A549 (cell line): ENCODE results near the gene MBNL3. TPM values are rescaled to one million over a fixed set of nuclear protein-coding genes. Genes with fewer than 3 reads are reported as not detected.
A peak's percentile ranks its signal among the peaks of the same experiment; 100 is the strongest.

ENCODE experiments used
- ATAC-seq, 2 experiments: fragments of 200-7000 bp in 1 of 2; fragments of >200 bp in 1 of 2; cut with Nextera tagmentation in 1 of 2; cut with Tn5 transposase in 1 of 2; 3 replicates each; pipeline versions ENCODE4 v1.8.0 to v1.9.1; 2018 to 2020; ENCODE audit warnings: mild to moderate bottlenecking in 1 of 2, moderate library complexity in 1 of 2
- CTCF ChIA-PET: fragments of 300-600 bp; sonication (Branson Sonifier 250); formaldehyde crosslinking; extraction: SDS; loops from one replicate; lab custom pipeline; 2021; ENCODE audit warnings: antibody characterized with exemption, inconsistent platforms; lab: Yijun Ruan, JAX
- POLR2A ChIA-PET: fragments of 350-600 bp; formaldehyde crosslinking; extraction: SDS; loops from one replicate; lab custom pipeline; 2021; ENCODE audit warnings: antibody characterized with exemption, inconsistent platforms; lab: Yijun Ruan, JAX
- DNase-seq, 2 experiments: peaks; one replicate each; pipeline versions ENCODE4 v3.0.0 to v3.0.0-alpha.2; 2011 to 2016; ENCODE audit warnings: low read depth in 1 of 2, low spot score in 1 of 2
- FAIRE-seq: peaks from 2 replicates; lab custom pipeline; 2011; peaks lifted over from hg19 to GRCh38; lab: Jason Lieb, UNC
- H3K27ac ChIP-seq, 2 experiments: fragments of >200 bp; sonication (Bioruptor Twin); formaldehyde crosslinking; 3 replicates each; pipeline ENCODE4 v1.5.1; 2016 to 2017
- H3K4me1 ChIP-seq: fragments of >200 bp; sonication (Bioruptor Twin); formaldehyde crosslinking; 3 replicates; pipeline ENCODE4 v1.6.1; 2016
- H3K4me2 ChIP-seq: fragments of >200 bp; sonication (Bioruptor Twin); formaldehyde crosslinking; 3 replicates; pipeline ENCODE4 v1.6.1; 2016
- H3K4me3 ChIP-seq: fragments of >200 bp; sonication (Bioruptor Twin); formaldehyde crosslinking; 3 replicates; pipeline ENCODE4 v1.5.1; 2016
- H3K9me3 ChIP-seq: fragments of >200 bp; sonication (Bioruptor Twin); formaldehyde crosslinking; 3 replicates; pipeline ENCODE4 v1.6.1; 2016
- BHLHE40 ChIP-seq: IDR thresholded peaks from 2 replicates; pipeline ENCODE4 v1.6.1; 2012; ENCODE audit warnings: low read depth, low read length, inconsistent platforms
- CBX2 ChIP-seq: fragments of 200-600 bp; sonication (generic); IDR thresholded peaks from 2 replicates; pipeline ENCODE4 v1.6.1; 2016; ENCODE audit warnings: low read depth, mild to moderate bottlenecking, borderline replicate concordance
- CEBPB ChIP-seq, 2 experiments: fragments of >200 bp in 1 of 2; sonication (Bioruptor Twin) in 1 of 2; formaldehyde crosslinking in 1 of 2; IDR thresholded peaks; 2 replicates each; pipeline ENCODE4 v1.6.1; 2012 to 2016
- EHMT2 ChIP-seq: fragments of 200-600 bp; sonication (generic); IDR thresholded peaks from 2 replicates; pipeline ENCODE4 v1.6.1; 2016; ENCODE audit warnings: antibody characterized with exemption, low read depth, mild to moderate bottlenecking, moderate library complexity
- EP300 ChIP-seq, 2 experiments: fragments of >200 bp; sonication (Bioruptor Twin); formaldehyde crosslinking; IDR thresholded peaks; 2 replicates in 1 of 2; 3 replicates in 1 of 2; pipeline ENCODE4 v1.6.1; 2016 to 2017
- ESRRA ChIP-seq: fragments of 150-350 bp; IDR thresholded peaks from 2 replicates; pipeline ENCODE4 v1.6.1; 2014; ENCODE audit warnings: mild to moderate bottlenecking, low read length, borderline replicate concordance
- FOXS1 ChIP-seq: fragments of 250-450 bp; sonication (Bioruptor Pico); IDR thresholded peaks from 2 replicates; pipeline ENCODE4 v1.5.0; 2020; ENCODE audit warnings: mild to moderate bottlenecking, moderate library complexity
- HOXA7 ChIP-seq: fragments of 250-450 bp; sonication (Bioruptor Pico); IDR thresholded peaks from 2 replicates; pipeline ENCODE4 v1.5.0; 2020; ENCODE audit warnings: mild to moderate bottlenecking, moderate library complexity
- KDM1A ChIP-seq: fragments of 200-600 bp; sonication (generic); IDR thresholded peaks from 2 replicates; pipeline ENCODE4 v1.6.1; 2016; ENCODE audit warnings: low read depth, mild to moderate bottlenecking
- MAFK ChIP-seq: fragments of 450-650 bp; IDR thresholded peaks from 2 replicates; pipeline ENCODE4 v1.6.1; 2014; ENCODE audit not compliant: partially characterized antibody
- NFE2L2 ChIP-seq: fragments of 150-350 bp; conservative IDR thresholded peaks from 2 replicates; pipeline ENCODE4 v1.6.1; 2014; ENCODE audit warnings: low read length
- PBX3 ChIP-seq: IDR thresholded peaks from 2 replicates; pipeline ENCODE4 v1.6.1; 2012
- REST ChIP-seq: fragments of 200-600 bp; sonication (generic); IDR thresholded peaks from 2 replicates; pipeline ENCODE4 v1.6.1; 2016; ENCODE audit warnings: antibody characterized with exemption, mild to moderate bottlenecking, moderate library complexity
- TP53 ChIP-seq: fragments of 250-450 bp; sonication (Bioruptor Pico); IDR thresholded peaks from 2 replicates; pipeline ENCODE4 v1.5.0; 2021; ENCODE audit warnings: mild to moderate bottlenecking, moderate library complexity
- ZFP36 ChIP-seq: fragments of 450-650 bp; IDR thresholded peaks from 2 replicates; pipeline ENCODE4 v1.6.1; 2014; ENCODE audit warnings: borderline replicate concordance; ENCODE audit not compliant: partially characterized antibody
- ZNF302 ChIP-seq: fragments of 250-450 bp; sonication (Bioruptor Pico); IDR thresholded peaks from 2 replicates; pipeline ENCODE4 v1.9.0; 2021; ENCODE audit warnings: inconsistent platforms, mild to moderate bottlenecking, moderate library complexity
- WGBS: methylation state at CpG from one replicate; pipeline ENCODE4 v1.1.6; 2017; ENCODE audit errors: missing lambda C conversion rate; 5-methylcytosine and 5-hydroxymethylcytosine counted together
- polyA plus RNA-seq, 4 experiments: library from polyadenylated mRNA; depleted of rRNA in 3 of 4; stranded (reverse); fragments of >200 nt; fragmentation: RNase III in 1 of 4; extraction: RNeasy Plus Mini Kit Qiagen cat#74134 plus additional on column Dnase treatment in 1 of 4; gene quantifications; 2 replicates in 3 of 4; 3 replicates in 1 of 4; pipeline ENCODE4 v1.2.3, GENCODE V29; 2011 to 2017
- TF ChIP-seq, protein P1 (sequence below): fragments of >200 bp; sonication (Bioruptor Twin); formaldehyde crosslinking; IDR thresholded peaks from 3 replicates; pipeline ENCODE4 v1.5.1; 2016

The MBNL3 gene
- polyA plus RNA-seq, 2 of the 4 experiments (the other 2 are of a cell fraction) = not detected

DNA sequence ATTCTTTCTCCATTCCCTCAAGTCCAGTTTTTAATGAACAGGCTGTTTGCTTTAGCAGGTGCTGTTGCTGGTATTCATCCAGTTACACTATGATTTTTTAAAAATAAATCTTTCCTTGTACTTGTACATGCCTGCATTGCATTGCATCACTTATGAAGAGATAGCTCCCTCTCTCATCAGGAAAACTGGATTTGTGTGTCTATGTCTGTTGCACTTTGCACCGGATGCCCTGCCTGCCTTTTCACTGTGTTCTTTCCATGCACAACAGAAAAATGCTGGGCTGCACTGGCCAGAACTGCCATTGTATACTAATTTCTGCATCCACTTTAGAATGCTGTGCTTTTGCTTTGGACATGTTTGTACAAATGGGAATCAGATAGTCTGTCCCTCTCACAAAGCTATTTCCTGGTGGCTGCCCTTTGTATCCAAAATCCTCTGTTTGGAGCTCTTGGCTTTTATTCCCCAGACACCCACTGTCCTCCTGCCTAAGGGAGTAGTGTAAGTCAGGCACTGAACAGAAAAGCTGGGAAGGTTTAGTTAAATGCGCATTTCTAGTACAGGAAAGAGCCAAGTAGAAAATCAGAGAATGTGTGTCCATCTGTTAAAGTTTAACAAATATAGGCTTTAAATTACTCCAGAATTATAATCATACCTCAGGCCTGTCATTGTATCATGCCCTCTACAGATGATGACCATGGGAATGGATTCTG is 119.1 kb downstream of the MBNL3 start:
- FAIRE-seq = no peak
- no peak for ATAC-seq
- ChIA-PET POLR2A (no interaction called here), CTCF (no interaction called here)
- Histone ChIP-seq H3K4me1 (no peaks in the 10 kb centered on the region), H3K27ac (no peak overlapping the region), H3K4me3 (no peak overlapping the region), H3K9me3 (no peaks in the 10 kb centered on the region), H3K4me2 (no peak overlapping the region)
- no peak for DNase-seq
- TF ChIP-seq MAFK (no peak), BHLHE40 (no peak), EP300 (IDR thresholded peaks at IDR 0.05) (no peak), FOXS1 (CRISPR knock-in tag) (no peak), CBX2 (no peak), PBX3 (no peak), TP53 (CRISPR knock-in tag) (no peak), REST (no peak), ESRRA (no peak), HOXA7 (CRISPR knock-in tag) (no peak), KDM1A (no peak), NFE2L2 (no peak), ZFP36 (no peak), EHMT2 (no peak), ZNF302 (CRISPR knock-in tag) (no peak)
- TF ChIP-seq, protein P1, sequence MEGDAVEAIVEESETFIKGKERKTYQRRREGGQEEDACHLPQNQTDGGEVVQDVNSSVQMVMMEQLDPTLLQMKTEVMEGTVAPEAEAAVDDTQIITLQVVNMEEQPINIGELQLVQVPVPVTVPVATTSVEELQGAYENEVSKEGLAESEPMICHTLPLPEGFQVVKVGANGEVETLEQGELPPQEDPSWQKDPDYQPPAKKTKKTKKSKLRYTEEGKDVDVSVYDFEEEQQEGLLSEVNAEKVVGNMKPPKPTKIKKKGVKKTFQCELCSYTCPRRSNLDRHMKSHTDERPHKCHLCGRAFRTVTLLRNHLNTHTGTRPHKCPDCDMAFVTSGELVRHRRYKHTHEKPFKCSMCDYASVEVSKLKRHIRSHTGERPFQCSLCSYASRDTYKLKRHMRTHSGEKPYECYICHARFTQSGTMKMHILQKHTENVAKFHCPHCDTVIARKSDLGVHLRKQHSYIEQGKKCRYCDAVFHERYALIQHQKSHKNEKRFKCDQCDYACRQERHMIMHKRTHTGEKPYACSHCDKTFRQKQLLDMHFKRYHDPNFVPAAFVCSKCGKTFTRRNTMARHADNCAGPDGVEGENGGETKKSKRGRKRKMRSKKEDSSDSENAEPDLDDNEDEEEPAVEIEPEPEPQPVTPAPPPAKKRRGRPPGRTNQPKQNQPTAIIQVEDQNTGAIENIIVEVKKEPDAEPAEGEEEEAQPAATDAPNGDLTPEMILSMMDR = no peak
- 70% methylated on average over 2 of the region's 2 CpGs for WGBS

- FAIRE-seq (no peak), DNase-seq (no peak), ATAC-seq (no peak)
- POLR2A ChIA-PET = no interaction called here
- Histone ChIP-seq H3K4me3 (no peak overlapping the region), H3K27ac (no peak overlapping the region), H3K9me3 (no peaks in the 10 kb centered on the region), H3K4me2 (no peak overlapping the region), H3K4me1 (no peaks in the 10 kb centered on the region)
- CTCF ChIA-PET = no interaction called here
- TF ChIP-seq PBX3 = no peak
- TF ChIP-seq CEBPB (IDR thresholded peaks at IDR 0.05) = 0 out of 4 replicates have a peak, but pooled peaks of 1 of the 2 experiments have one; percentile 12
Measured at GRCh38 chrX:132367984-132368383, 120.9 kb downstream of the MBNL3 start.
